Nephron (organoid): ENCODE results near the gene HRH3.

Experiments
- H3K27ac Mint-ChIP-seq, 3 experiments: 2 replicates each; pipeline ENCODE4 v1.8.0; 2020; ENCODE audit warnings: mixed read lengths in 3 of 3, mild to moderate bottlenecking in 2 of 3, moderate library complexity in 1 of 3
- H3K27me3 Mint-ChIP-seq: 2 replicates; pipeline ENCODE4 v1.8.0; 2021; ENCODE audit warnings: low read depth, mild to moderate bottlenecking, moderate library complexity, mixed read lengths
- H3K36me3 Mint-ChIP-seq: 2 replicates; pipeline ENCODE4 v1.8.0; 2020; ENCODE audit warnings: low read depth, mixed read lengths
- H3K4me1 Mint-ChIP-seq: 2 replicates; pipeline ENCODE4 v1.8.0; 2020; ENCODE audit warnings: mixed read lengths
- H3K4me3 Mint-ChIP-seq, 3 experiments: 2 replicates each; pipeline ENCODE4 v1.8.0; 2020; ENCODE audit warnings: mild to moderate bottlenecking in 3 of 3, mixed read lengths in 3 of 3, moderate library complexity in 2 of 3
- H3K9me3 Mint-ChIP-seq: 2 replicates; pipeline ENCODE4 v1.8.0; 2020; ENCODE audit warnings: mixed read lengths
- TF ChIP-seq, protein P1 (sequence below), 3 experiments: fragments of 200-600 bp; sonication (generic); IDR thresholded peaks; one replicate each; pipeline ENCODE4 v1.5.0; 2021; ENCODE audit warnings: antibody characterized with exemption in 3 of 3; ENCODE audit not compliant: unreplicated experiment in 3 of 3

The HRH3 gene

DNA sequence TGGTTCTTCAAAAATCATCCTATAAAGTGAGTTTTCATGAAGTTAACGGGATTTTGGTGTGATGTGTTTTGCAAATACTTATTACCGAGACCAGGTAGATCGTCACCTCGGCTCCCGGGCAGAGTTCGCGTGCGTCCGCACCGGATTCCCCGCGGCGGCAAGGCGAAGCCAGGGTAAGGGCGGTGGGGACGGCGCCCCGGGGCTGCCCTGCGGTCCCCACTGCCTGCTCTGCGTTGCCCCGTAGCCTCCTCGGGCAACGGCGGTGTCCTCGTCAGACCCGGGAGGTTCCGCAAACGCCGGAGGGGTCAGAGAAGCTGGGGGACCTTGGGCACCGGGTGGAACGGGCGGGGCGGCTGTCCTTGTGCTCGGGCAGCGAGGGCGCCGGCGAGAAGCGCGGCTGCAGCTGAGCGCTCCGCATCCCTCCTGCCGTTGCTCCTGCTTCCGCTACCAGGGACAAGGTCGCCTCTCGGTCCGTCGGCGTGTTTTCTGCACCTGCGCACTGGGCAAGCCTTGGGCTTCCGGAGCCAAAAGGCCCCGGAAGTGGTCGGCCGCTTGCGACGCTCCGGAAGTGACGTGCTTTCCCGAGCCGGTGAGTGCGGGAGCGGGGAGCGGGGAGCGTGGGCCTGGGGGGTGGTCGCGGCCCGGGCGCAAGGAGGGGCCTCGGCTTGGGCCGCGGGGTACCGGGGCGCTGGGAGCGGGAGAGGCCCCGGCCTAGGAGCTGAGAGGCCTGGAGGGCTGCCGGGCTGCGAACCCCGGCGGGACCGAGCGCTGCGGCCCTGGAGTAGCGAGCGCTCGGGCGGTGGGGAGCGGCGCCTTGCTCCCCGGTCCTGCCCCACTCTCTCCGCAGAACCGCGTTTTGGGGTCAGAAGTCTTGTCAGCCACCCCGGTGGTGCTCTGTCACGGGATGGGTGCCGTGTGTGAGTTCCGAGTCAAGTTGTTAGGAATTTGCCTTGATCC, 37.3 kb downstream of the HRH3 start, which contains the start of gene MTG2:
TSS of gene MTG2 (plus strand) at position 560 of the 957 bp plus-strand sequence. CDS start 10,393 bp downstream, outside the sequence.
- Mint-ChIP-seq H3K4me1 (peaks cover 11% of the 10 kb centered on the region), H3K27me3 (no peaks in the 10 kb centered on the region), H3K4me3 (peak within 1 kb of the TSS; percentile 91 to 96 (median 96)), H3K27ac (peak within 1 kb of the TSS; percentile 73 to 93 (median 87)), H3K9me3 (no peaks in the 10 kb centered on the region), H3K36me3 (peaks cover 4% of the 10 kb centered on the region)
- TF ChIP-seq, protein P1, sequence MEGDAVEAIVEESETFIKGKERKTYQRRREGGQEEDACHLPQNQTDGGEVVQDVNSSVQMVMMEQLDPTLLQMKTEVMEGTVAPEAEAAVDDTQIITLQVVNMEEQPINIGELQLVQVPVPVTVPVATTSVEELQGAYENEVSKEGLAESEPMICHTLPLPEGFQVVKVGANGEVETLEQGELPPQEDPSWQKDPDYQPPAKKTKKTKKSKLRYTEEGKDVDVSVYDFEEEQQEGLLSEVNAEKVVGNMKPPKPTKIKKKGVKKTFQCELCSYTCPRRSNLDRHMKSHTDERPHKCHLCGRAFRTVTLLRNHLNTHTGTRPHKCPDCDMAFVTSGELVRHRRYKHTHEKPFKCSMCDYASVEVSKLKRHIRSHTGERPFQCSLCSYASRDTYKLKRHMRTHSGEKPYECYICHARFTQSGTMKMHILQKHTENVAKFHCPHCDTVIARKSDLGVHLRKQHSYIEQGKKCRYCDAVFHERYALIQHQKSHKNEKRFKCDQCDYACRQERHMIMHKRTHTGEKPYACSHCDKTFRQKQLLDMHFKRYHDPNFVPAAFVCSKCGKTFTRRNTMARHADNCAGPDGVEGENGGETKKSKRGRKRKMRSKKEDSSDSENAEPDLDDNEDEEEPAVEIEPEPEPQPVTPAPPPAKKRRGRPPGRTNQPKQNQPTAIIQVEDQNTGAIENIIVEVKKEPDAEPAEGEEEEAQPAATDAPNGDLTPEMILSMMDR (IDR thresholded peaks at IDR 0.05; ENCODE audit: unreplicated experiment in 3 of 3) = no peak

DNA sequence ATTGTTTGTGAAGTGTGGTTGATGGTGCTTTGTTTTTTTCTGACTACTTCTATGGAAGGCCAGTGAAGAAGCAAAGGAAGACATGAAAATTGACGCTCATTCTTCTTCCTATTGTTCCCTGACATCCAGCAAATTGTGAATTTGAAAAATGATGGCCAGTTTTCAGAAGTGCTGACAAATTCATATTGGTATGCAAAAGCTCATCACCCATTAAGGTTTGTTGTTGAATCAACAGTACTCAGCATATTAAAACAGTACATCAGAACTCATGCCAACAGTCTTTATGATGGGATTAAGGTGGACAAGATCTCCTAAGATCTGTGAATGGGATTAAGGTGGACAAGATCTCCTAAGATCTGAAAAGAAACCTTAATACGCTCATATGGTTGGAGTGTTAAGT, 38.3 kb downstream of the HRH3 start:
- H3K4me1 Mint-ChIP-seq = peaks cover 8% of the 10 kb centered on the region
- H3K36me3 Mint-ChIP-seq = peaks cover 4% of the 10 kb centered on the region
- peak overlapping the region; percentile 73 to 93 (median 87) for H3K27ac Mint-ChIP-seq
- no peaks in the 10 kb centered on the region for H3K9me3 Mint-ChIP-seq
- H3K27me3 Mint-ChIP-seq = no peaks in the 10 kb centered on the region
- H3K4me3 Mint-ChIP-seq = peak overlapping the region; percentile 91 to 96 (median 96)
- TF ChIP-seq, protein P1 (IDR thresholded peaks at IDR 0.05; ENCODE audit: unreplicated experiment in 3 of 3) = no peak

GRCh38 chr20:62179162-62179504, 40.9 kb downstream of the HRH3 start:
- no peak overlapping the region for H3K27ac Mint-ChIP-seq
- H3K4me1 Mint-ChIP-seq = peaks cover 6% of the 10 kb centered on the region
- TF ChIP-seq, protein P1 (IDR thresholded peaks at IDR 0.05; ENCODE audit: unreplicated experiment in 3 of 3) = no peak
- peaks cover 17% of the 10 kb centered on the region for H3K36me3 Mint-ChIP-seq
- no peaks in the 10 kb centered on the region for H3K27me3 Mint-ChIP-seq
- no peaks in the 10 kb centered on the region for H3K9me3 Mint-ChIP-seq
- H3K4me3 Mint-ChIP-seq = no peak overlapping the region

GRCh38 chr20:62178316-62179161, 41.5 kb downstream of the HRH3 start:
- Mint-ChIP-seq H3K27me3 (no peaks in the 10 kb centered on the region), H3K4me3 (no peak overlapping the region), H3K9me3 (no peaks in the 10 kb centered on the region), H3K27ac (no peak overlapping the region), H3K4me1 (peaks cover 3% of the 10 kb centered on the region), H3K36me3 (peaks cover 21% of the 10 kb centered on the region)
- TF ChIP-seq, protein P1 (IDR thresholded peaks at IDR 0.05; ENCODE audit: unreplicated experiment in 3 of 3) = no peak

- H3K27me3 Mint-ChIP-seq = no peaks in the 10 kb centered on the region
- TF ChIP-seq, protein P1 (IDR thresholded peaks at IDR 0.05; ENCODE audit: unreplicated experiment in 3 of 3) = no peak
- H3K4me3 Mint-ChIP-seq = no peak overlapping the region
- no peak overlapping the region for H3K27ac Mint-ChIP-seq
- peaks cover 21% of the 10 kb centered on the region for H3K36me3 Mint-ChIP-seq
- no peaks in the 10 kb centered on the region for H3K4me1 Mint-ChIP-seq
- no peaks in the 10 kb centered on the region for H3K9me3 Mint-ChIP-seq
Measured at GRCh38 chr20:62177307-62177706, 42.8 kb downstream of the HRH3 start.
